Lower leg skin (tissue), 3 donors: Measurements from ENCODE around the gene TBX5.

Experiments used
- POLR2A ChIP-seq, 2 donors: fragments of 450-650 bp; IDR thresholded peaks; one replicate each; pipeline ENCODE4 v1.6.1; 2016 to 2017; ENCODE audit warnings: antibody characterized with exemption in 2 of 2, mild to moderate bottlenecking in 1 of 2, moderate library complexity in 1 of 2
- TF ChIP-seq, protein P1 (sequence below), 3 donors: fragments of 450-650 bp; IDR thresholded peaks; one replicate each; pipeline ENCODE4 v1.5.1; 2016; ENCODE audit warnings: antibody characterized with exemption in 3 of 3, mild to moderate bottlenecking in 3 of 3, moderate library complexity in 2 of 3

- TF ChIP-seq, protein P1, sequence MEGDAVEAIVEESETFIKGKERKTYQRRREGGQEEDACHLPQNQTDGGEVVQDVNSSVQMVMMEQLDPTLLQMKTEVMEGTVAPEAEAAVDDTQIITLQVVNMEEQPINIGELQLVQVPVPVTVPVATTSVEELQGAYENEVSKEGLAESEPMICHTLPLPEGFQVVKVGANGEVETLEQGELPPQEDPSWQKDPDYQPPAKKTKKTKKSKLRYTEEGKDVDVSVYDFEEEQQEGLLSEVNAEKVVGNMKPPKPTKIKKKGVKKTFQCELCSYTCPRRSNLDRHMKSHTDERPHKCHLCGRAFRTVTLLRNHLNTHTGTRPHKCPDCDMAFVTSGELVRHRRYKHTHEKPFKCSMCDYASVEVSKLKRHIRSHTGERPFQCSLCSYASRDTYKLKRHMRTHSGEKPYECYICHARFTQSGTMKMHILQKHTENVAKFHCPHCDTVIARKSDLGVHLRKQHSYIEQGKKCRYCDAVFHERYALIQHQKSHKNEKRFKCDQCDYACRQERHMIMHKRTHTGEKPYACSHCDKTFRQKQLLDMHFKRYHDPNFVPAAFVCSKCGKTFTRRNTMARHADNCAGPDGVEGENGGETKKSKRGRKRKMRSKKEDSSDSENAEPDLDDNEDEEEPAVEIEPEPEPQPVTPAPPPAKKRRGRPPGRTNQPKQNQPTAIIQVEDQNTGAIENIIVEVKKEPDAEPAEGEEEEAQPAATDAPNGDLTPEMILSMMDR (IDR thresholded peaks at IDR 0.05): no peak
- TF ChIP-seq POLR2A (IDR thresholded peaks at IDR 0.05): no peak
Measured at GRCh38 chr12:114335607-114336006, 70.3 kb downstream of the TBX5 start.
